ENCODE measurements around the gene SETSIP.
"Not testable (repeated sequence)": the region's sequence is repeated elsewhere in the genome, so short reads cannot be mapped to it uniquely, and the experiment has no call there.

Gene SETSIP, protein sequence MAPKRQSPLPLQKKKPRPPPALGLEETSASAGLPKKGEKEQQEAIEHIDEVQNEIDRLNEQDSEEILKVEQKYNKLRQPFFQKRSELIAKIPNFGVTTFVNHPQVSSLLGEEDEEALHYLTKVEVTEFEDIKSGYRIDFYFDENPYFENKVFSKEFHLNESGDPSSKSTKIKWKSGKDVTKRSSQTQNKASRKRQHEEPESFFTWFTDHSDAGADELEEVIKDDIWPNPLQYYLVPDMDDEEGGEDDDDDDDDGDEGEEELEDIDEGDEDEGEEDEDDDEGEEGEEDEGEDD

DNA sequence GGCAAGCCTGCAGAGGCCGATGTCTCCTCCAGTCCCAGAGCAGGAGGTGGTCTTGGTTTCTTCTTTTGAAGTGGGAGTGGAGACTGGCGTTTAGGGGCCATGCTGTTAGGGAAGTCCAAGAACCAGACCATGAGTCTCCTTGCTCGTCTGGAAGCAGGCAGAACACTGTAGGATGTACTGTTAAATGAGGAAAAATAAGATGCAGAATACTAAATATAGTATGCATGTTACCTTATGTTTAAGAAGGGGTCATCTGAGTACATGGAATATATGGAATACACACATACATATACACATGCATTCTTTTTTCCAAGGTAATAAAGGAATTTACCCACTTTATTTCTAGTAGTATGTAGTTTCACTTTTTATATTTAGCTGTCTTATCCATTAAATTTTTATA is at the start of gene SETSIP:
TSS of gene SETSIP (minus strand) at position 101 of the 400 bp plus-strand sequence. CDS start at position 101, 0 bp downstream.
- DNase-seq, result no peak

DNA sequence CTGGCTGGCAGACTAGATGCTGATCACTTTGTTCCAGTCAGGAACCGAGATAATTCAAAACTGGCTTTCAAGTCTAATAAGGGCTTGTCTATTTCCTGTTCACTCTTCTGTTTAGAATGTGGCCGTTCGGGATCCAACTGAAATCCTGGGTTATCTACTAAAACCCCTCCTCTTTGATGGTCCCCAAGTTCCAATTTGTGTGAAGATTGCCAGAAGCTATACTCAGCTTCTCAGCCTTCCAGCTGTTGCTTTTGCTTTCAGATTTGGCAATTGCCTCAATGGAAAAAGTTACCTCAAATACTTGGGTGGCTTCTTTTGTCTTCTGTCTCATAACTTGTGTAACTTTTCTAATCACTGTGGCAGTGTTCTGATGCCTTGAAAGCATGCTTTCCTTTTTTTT is 48.7 kb upstream of the SETSIP start:
- DNase-seq, result no peak

DNA sequence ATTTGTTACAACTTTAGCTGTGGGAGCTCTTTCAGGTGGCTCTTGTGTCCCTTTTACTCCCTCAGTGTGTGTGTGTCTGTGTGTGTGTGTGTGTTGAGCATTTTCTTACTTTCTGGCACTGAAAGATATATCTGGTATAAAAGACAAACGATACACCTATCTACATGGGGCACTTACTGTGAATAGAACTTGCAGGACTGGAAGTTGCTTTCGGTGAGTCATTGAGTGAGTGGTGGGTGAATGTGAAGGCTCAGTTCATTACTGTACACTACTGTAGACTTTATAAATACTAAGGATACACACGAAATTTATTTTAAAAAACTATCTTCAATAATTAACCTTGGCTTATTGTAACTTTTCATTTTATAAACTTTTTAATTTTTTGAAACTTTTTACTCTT is 43.6 kb upstream of the SETSIP start:
- no peak for DNase-seq

DNA sequence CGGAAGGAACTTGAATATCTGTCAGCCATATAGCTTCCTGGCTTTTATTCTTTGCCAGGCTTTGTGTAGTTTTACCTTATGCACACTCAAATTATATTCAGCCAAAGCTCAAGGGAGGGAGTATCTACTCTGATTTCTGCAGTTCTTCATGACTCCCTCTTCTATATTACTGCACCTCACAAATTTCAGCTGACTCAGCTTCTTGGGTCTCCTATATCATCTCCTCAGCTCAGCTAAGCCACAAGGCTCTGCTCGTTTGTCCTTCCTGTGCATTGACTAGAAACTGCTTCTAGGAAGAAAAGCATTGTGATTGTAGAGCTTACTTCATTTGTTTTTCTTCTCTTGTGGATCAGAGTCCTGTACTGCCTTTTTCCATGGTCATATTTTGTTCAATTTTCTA is 42.3 kb upstream of the SETSIP start:
- DNase-seq, result no peak

DNA sequence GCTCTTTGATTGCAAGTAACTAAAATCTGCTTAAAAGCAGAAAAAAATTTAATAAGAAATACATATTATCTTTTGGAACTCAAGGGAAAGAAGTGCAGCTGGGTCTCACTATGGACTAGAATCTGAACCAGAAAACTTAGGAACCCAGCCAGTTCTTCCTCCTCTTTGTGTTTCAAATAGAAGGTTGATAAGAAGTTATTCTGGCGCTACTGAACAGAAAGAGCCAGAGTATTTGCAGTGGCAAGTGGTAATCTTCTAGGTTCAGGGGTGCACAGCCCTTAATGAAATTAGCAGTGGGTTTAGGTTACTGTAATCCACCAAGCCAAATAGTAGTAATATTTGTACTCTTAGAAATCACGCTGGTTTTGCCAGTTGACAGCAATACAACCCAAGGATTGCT is 33.4 kb upstream of the SETSIP start:
- no peak for DNase-seq

DNA sequence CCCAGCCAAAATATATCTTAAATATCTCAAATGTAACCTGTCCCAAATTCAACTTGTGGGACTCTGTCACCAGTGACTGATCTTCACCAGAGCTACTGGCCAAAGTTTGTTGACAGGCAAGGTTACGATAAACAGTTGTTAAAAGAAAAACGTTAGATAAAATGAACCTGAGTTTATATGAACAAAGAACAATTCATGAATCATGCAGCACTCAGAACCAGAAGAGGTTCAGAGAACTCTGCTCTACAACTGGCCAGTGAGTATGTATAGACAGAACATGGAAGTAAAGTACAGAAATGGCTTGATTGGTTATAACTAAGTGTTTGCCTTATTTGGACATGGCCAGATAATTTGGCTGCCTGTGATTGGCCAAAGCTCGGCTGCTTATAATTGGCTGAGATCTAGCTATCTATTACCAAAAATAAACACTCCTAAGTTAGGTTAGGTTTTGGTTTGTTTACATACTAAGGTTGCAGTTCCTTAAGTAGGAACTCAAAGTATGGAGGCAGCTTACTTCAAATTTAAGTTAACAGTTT is 30.4 kb upstream of the SETSIP start:
- no peak for DNase-seq

DNA sequence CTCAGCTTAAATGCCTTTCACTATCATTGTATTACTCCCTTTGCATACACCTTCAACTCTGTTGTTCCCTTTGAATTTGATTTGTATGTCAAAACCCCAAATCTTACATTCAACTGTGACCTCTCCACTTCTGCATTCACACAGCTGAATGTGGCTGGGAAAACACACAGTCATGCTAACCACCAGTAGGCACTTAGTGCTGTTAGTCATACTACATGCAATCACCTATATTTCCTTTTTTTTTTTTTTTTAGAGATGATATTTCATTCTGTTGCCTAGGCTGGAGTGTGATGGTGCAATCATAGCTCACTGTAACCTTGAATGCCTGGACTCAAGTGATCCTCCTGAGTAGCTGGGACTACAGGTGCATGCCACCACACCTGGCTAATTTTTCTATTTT is 21.1 kb upstream of the SETSIP start:
- DNase-seq, result no peak

DNA sequence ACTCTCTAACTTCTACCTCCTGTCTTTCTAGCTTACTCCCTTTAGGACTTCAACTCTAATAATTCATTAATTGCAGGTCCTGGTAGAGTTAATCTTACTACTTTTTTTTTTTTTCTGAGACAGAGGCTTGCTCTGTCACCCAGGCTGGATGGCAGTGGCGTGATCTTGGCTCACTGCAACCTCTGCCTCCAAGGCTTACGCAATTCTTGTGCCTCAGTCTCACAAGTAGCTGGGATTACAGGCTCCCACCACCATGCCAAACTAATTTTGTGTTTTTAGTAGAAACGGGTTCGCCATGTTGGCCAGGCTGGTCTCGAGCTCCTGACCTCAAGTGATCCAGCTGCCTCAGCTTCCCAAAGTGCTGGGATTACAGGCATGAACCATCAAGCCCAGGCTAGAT is 20.7 kb upstream of the SETSIP start:
- no peak for DNase-seq

DNA sequence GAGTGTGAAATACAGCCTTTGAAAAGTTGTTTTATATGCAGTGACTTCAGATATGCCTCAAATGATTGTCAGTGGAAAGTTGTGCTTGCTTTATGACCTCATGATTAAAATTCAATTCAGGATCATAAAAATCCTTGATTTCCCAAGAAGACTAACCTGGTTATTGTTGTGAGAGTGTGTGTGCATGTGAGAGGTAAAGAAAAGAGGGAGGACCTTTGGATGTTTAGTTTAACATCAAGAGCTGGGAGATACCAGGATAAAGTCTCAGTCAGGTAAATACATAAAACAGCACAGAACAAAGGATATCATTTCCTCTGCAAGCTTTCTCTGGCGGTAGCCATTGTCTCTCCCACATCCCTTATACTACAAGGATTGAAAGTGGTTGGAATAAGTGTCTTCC is 19.4 kb upstream of the SETSIP start:
- no peak for DNase-seq

DNA sequence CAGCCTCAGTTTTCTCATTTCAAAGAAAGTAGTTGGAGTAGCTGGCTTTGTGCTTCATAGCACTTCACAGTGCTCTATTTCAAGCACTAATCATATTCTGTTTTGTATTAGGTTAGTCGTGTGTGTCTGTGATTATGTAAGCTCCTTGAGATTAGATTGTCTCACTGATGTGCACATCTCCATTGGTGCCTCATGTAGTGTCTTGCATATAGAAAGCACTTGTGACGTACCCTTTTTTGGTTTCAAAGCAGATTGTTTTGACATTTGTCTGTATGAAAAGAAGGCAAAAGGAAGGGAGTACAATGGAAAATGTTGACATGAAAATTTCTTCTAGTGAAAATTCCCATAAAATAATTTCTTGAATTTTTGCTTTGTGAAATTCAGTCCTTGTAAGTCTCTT is 18.9 kb upstream of the SETSIP start:
- DNase-seq, result no peak

DNA sequence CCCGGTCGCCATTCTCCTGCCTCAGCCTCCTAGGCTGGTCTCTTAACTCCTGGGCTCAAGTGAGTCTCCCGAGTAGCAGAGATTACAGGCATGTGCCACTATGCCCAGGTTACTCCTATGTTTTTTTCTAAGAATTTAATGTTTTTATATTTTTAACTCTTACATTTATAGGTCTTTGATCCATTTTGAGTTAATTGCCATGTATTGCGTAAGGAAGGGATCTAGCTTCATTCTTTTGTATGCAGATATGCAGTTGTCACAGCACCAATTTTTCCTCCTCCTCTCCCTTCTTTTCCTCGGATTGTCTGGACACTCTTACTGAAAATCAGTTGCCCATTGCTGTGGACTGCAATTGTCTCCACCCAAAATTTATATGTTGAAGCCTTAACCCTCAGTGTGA is 16.4 kb upstream of the SETSIP start:
- no peak for DNase-seq

DNA sequence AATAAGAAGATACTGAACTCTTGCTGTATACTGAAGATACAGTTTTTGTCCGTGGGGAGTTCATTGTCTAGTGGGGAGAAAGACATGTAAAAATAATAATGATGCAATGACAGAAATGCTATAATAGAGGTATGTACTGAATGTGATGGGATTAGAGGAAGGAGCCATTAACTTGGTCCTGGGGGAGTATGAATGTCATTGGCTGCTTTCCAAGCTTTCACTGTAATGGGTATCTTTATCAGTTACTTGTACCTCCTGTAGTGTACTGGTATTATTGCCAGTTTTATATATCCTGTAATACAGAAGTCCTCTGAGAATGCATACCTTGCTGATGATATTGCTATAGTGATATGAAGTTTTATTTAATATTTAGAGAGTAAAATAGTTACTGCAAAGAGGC is 12.3 kb upstream of the SETSIP start:
- DNase-seq, result no peak

DNA sequence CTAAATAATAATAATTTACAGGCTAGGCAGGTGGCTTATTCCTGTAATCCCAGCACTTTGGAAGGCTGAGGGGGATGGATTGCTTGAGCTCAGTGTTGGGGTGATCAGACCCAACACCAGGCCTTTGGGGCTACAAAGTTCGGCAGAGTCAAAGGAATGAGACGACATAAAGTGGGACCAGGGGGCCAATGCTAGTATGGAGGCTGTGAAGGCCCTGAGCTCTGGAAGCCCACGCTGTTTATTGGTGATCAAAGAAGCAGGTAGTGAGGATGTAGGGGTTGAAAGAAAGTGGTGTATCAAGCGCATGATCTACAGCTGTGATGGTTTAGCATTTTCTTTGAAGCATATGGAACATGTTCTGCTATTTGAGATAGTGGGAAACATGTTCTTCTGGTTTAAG is 10.5 kb upstream of the SETSIP start:
- DNase-seq, result no peak

DNA sequence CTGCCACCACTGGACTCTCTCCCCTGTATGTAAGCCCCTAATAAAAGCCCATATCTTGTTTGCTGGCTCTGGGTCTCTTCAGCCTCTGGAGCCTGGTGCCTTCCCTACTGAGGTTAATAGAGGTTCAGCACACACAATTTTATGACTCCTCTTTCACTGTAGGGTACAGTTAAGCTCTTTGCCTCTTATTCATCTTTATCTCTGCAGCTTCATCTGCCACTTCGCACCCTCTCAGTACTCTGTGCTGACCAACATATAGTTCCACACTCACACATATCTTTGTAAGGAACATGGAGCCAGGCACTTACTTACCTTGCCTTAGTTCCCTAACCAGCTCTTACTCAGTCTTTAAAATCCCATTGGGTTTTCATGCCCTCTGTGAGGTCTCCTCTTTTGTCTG is 9.4 kb upstream of the SETSIP start:
- DNase-seq, result no peak

DNA sequence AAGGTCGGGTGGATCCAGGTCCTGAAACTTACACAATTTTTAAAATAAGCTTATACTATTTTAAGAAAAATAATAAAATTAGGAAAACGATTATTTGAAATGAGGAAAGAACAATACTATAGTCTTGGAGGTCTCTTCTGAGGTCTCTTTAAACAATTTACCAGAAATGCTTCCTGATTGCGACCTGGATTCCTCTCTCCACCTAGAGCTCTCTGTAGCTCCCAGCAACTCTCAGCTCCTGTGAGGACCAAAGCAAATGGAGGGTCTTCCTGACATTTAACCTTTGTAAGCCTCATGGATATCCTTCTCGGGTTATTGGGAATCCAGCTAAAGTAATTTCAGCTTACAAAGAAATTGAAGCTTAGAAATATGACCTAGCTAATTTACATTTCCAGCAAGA is 5.8 kb upstream of the SETSIP start:
- DNase-seq, result no peak

DNA sequence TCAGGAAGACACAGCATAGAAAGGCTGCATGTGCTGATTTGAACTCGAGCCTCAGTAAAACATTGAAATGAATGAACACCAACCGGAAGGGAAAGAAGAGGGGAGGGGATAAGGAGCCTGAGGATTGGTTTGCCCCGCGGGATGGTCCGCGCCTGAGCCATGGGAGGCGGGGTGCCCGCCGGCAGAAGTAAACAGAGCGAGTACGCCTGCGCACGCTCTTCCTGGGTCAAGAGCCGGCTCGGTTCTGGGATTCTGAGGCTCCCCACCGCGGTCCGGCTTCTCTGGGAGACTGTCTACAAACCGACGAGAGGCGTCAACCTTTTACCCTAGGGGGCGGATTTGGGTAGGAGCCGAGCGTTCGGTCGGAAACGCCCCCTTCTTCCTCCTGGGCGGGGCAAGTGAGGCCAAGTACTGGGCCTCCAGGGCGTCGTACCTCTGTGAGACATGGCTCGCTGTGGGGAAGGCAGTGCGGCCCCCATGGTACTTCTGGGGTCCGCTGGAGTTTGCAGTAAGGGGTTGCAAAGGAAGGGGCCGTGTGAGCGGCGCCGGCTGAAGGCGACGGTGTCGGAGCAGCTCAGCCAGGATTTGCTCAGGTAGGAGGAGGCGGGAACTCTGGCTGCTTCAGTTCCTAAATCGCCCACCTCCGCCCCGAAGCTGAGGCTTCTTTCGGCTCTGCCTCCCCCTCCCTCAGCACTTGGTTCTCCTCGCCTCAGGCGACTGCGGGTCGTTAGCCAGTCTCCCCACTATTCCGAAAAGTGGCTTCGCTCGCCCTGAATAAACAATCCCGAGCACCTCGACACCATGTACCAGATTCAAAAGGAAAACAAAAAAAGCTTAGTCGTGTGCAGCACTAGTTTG is 5.1 kb upstream of the SETSIP start, which contains the start of gene BTBD8:
TSS of gene BTBD8 (plus strand) at position 218 of the 858 bp plus-strand sequence. CDS start at position 445, 227 bp downstream.
- DNase-seq, result peak; percentile 82

DNA sequence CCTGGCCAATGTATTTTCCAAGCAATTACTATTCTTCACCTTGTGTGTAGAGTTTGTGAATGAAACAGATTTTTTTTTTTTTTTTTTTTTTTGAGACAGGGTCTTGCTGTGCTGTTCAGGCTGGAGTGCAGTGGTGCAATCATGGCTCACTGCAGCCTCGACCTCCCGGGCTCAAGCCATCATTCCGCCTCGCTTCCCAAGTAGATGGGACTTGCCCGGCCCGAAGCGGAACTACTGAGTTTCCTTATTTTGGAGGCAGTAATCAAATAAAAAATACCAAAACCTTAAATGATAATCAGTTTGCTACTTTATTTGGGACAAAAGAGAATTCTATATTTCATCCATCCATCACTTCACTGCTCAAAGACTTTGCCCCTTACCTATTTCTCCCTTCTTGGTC is 4.2 kb upstream of the SETSIP start:
- no peak for DNase-seq

DNA sequence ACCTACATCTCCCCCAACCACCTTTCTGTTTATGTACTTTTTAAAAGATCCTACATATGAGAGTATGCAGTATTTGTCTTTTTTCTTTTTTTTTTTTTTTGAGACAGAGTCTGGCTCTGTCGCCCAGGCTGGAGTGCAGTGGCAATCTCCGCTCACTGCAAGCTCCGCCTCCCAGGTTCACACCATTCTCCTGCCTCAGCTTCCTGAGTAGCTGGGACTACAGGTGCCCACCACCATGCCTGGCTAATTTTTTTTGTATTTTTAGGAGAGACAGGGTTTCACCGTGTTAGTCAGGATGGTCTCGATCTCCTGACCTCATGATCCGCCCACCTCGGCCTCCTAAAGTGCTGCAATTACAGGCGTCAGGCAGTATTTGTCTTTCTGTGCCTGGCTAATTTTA is 2.9 kb upstream of the SETSIP start:
- DNase-seq, result not testable (repeated sequence)

DNA sequence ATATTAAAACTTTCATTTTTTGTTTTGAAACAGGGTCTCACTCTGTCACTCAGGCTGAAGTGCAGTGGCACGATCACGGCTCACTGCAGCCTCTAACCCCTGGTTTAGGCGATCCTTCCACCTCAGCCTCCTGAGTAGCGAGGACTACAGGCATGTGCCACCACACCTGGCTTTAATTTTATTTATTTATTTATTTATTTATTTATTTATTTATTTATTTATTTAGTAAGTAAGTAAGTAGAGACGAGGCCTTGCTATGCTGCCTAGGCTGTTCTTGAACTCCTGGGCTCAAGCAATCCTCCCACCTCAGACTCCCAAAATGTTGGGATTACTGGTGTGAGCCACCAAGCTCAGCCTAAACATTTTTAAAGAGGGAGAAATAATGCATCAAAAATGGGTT is 1.2 kb upstream of the SETSIP start:
- no peak for DNase-seq

DNA sequence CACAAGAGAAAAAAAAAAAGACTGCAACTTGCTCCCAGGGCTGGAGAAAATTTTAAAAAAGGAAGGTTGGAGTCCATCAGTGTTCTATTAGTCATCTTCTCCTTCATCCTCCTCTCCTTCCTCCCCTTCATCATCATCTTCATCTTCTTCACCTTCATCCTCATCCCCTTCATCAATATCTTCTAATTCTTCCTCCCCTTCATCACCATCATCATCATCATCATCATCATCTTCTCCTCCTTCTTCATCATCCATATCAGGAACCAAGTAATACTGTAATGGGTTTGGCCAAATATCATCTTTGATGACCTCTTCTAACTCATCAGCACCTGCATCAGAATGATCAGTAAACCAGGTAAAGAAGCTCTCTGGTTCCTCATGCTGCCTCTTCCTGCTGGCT is 765 bp downstream of the SETSIP start:
- DNase-seq, result not testable (repeated sequence)

DNA sequence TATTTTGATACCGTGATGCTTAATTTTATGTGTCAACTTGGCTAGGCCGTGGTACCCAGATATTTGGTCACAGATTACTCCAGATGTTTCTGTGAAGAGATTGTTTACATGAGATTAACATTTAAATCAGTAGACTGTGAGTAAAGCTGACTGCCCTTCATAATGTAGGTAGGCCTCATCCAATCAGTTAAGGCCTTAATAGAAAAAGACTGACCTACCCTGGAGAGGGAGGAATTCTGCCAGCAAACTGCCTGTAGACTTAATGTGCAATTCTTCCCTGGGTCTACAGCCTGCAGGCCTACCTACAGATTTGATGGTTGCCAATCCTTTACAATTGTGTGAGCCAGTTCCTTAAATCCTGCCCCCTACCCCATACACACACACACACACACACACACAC is 4.3 kb downstream of the SETSIP start:
- no peak for DNase-seq

DNA sequence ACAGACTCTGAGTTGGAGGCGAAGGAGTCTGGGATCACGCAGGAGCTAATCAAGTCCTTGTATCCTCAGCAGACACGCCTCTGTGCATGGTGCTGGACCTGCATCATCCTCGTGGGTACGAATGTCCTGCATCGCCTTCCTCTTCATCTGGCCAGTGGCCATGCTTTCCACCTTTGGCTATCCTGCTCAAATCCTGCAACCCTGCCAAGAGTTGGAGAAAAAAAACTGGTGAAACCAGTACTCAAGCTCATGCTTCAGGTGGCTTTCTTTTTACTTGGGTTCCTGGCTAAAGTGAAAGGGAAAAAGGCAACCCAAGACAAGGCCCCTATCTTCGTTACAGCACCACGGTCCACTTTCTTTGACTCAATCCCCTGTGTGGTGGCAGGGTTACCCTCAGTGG is 8.9 kb downstream of the SETSIP start:
- no peak for DNase-seq

DNA sequence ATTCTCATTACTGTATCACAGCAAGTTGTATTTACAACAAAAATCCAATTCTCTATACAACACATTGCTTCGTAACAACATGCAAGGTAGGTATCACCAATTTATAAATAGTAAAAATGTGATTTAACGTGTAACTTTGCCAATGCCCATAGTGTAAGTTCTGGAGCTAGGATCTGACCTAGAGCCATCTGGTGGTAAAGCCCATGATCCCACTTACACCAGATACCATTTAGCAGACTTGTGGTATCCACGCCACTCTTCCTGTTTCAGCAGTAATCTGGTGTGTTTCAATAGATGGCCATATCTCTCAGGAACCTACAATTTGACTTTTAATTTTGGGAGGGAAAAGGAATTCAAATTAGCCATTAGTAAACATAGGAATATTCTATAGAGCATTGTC is 10.2 kb downstream of the SETSIP start:
- no peak for DNase-seq

DNA sequence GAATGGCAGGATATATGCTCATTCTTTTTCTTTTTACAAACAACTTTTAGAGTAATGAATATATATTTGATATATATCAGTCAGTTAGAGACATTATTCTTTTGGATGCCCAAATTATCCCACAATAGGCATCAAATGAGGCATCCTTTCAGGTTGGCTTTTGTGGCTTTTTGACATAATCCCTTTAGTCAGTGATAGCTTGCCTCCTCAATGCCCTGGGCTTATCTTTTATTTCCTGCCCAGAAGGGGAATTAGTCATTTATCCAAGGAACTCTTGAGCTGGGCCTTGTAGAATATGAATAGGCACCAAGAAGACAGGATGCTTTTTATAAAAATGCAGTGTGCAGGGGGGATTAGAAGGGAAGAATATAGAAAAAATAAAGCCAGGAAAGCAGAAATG is 23.3 kb downstream of the SETSIP start:
- DNase-seq, result no peak

Measured in NCI-H2029 (cell line).